HG03039 (cell line): Measurements from ENCODE around the gene PNMA1.

ENCODE experiments used
- ATAC-seq: cut with Tn5 transposase; IDR thresholded peaks from one replicate; pipeline ENCODE4 v1.9.1; 2021; ENCODE audit warnings: mild to moderate bottlenecking, moderate library complexity; ENCODE audit not compliant: unreplicated experiment

The PNMA1 gene

GRCh38 chr14:73739174-73739898 is 25.2 kb upstream of the PNMA1 start:
- no peak for ATAC-seq

GRCh38 chr14:73738518-73739173 is 24.5 kb upstream of the PNMA1 start:
- no peak for ATAC-seq

GRCh38 chr14:73736842-73737241 is 22.7 kb upstream of the PNMA1 start:
- ATAC-seq, result no peak

GRCh38 chr14:73732006-73732405 is 17.8 kb upstream of the PNMA1 start:
- no peak for ATAC-seq

- ATAC-seq, result no peak
Observed at GRCh38 chr14:73731111-73731510, 16.9 kb upstream of the PNMA1 start.

- ATAC-seq, result no peak
Observed at GRCh38 chr14:73729556-73730265, 15.5 kb upstream of the PNMA1 start.

GRCh38 chr14:73728717-73729330 is 14.6 kb upstream of the PNMA1 start:
- no peak for ATAC-seq

- no peak for ATAC-seq
Observed at GRCh38 chr14:73727166-73727565, 13.0 kb upstream of the PNMA1 start.

- no peak for ATAC-seq
Observed at GRCh38 chr14:73726025-73726961, 12.1 kb upstream of the PNMA1 start.

- ATAC-seq, result no peak
Observed at GRCh38 chr14:73725116-73726024, 11.2 kb upstream of the PNMA1 start.

GRCh38 chr14:73724696-73725095 is 10.5 kb upstream of the PNMA1 start:
- ATAC-seq, result no peak

- no peak for ATAC-seq
Observed at GRCh38 chr14:73723797-73724661, 9.8 kb upstream of the PNMA1 start.

- ATAC-seq, result no peak
Observed at GRCh38 chr14:73723406-73723796, 9.2 kb upstream of the PNMA1 start.

- no peak for ATAC-seq
Observed at GRCh38 chr14:73722581-73722980, 8.4 kb upstream of the PNMA1 start.

- no peak for ATAC-seq
Observed at GRCh38 chr14:73721101-73721821, 7.1 kb upstream of the PNMA1 start.

- no peak for ATAC-seq
Observed at GRCh38 chr14:73720636-73721035, 6.5 kb upstream of the PNMA1 start.

GRCh38 chr14:73719791-73720190 is 5.6 kb upstream of the PNMA1 start:
- no peak for ATAC-seq

GRCh38 chr14:73719361-73719760 is 5.2 kb upstream of the PNMA1 start:
- ATAC-seq, result no peak
